ENCODE data around the gene KIR3DL2.
"Not testable (repeated sequence)": the region's sequence is repeated elsewhere in the genome, so short reads cannot be mapped to it uniquely, and the experiment has no call there.

The KIR3DL2 gene

GRCh38 chr19:54850061-54850640, at the start of gene KIR3DL2:
TSS of gene KIR3DL2 (plus strand) at chr19:54850443. CDS start at chr19:54850476, 33 bp downstream.
- not testable (repeated sequence) for DNase-seq

DNA sequence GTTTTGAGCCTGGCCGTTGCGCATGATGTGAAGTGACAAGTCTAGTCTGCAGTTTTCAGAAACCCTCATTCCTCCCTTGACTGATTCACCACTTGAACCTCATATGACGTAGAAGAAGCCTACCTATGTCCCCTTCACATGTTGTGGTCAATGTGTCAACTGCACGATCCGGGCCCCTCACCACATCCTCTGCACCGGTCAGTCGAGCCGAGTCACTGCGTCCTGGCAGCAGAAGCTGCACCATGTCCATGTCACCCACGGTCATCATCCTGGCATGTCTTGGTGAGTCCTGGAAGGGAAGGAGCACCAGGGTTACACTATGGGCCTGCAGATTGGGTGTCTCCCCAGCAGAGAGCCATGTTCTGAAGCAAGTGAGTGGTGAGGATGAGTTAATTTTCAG, 46.8 kb upstream of the KIR3DL2 start, which contains the start of gene KIR2DL4:
Gene KIR2DL4, plus strand, starts transcription at position 201 of the 400 bp plus-strand sequence. Its CDS starts 42 bp downstream, at position 243.
- DNase-seq = no peak

GRCh38 chr19:54804101-54804500, 46.1 kb upstream of the KIR3DL2 start:
- DNase-seq = no peak

- no peak for DNase-seq
These were observed 45.7 kb upstream of the KIR3DL2 start for GRCh38 chr19:54804571-54804970.

DNA sequence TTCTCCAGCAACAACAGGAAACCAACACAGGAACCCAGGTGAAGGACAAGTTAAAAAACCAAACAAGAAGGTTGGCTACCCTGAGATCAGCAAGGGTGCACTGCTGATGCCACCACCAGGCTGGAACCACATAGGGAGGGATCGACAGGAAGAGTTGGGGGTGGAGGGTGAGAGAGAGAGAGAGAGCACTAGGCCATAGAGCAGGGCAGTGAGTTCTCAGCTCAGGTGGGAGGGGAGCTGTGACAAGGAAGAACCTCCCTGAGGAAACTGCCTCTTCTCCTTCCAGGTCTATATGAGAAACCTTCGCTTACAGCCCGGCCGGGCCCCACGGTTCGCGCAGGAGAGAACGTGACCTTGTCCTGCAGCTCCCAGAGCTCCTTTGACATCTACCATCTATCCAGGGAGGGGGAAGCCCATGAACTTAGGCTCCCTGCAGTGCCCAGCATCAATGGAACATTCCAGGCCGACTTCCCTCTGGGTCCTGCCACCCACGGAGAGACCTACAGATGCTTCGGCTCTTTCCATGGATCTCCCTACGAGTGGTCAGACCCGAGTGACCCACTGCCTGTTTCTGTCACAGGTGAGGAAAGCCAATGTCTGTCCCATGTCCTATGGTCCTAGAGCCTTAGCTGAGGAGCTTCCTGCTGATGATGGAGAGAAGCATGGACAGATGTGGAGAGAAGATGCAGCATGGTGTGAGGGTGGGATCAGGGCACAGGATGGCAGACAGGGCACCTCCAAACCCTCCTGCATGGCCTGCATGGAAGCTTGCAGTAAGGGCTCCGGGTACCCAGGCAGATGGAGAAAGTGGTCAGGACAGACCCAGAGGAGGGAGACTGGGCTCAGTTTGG, 44.4 kb upstream of the KIR3DL2 start:
- no peak for DNase-seq

DNA sequence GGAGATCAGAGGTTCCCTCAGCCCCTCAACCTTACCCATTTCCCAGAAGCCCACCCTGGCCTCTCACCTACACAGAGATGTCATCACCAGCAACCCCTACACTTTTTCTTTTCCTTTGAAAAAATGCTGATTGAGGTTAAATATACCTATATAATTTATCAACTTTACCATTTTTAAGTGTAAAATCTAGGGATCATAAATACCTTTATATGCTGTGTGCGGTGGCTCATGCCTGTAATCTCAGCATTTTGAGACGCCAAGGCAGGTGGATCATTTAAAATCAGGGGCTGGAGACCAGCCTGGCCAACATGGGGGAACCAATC, 43.8 kb upstream of the KIR3DL2 start:
- no peak for DNase-seq

- not testable (repeated sequence) for DNase-seq
These were observed 35.7 kb upstream of the KIR3DL2 start for GRCh38 chr19:54814571-54814970.

DNA sequence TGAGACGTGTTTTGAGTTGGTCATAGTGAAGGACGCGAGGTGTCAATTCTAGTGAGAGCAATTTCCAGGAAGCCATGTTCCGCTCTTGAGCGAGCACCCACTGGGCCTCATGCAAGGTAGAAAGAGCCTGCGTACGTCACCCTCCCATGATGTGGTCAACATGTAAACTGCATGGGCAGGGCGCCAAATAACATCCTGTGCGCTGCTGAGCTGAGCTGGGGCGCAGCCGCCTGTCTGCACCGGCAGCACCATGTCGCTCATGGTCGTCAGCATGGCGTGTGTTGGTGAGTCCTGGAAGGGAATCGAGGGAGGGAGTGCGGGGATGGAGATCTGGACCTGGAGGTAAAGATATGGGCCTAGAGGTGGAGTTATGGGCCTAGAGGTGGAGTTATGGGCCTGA, 34.0 kb upstream of the KIR3DL2 start, which contains the start of gene KIR3DL1:
Gene KIR3DL1, plus strand, starts transcription at position 218 of the 400 bp plus-strand sequence.
- not testable (repeated sequence) for DNase-seq

GRCh38 chr19:54817670-54818536, 32.3 kb upstream of the KIR3DL2 start:
- no peak for DNase-seq

DNA sequence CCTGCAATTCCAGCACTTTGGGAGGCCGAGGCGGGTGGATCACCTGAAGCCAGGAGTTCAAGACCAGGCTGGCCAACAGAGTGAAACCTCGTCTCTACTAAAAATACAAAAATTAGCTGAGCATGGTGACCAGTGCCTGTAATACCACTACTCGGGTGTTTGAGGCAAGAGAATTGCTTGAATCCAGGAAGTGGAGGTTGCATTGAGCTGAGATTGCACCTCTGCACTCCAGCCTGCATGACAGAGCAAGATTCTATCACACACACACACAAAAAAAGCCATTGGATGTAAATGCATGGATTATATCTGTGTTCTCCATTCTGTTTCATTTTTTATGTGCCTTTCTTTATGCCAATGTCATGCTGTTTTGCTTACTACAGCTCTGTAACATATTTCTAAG, 25.8 kb upstream of the KIR3DL2 start:
- DNase-seq = not testable (repeated sequence)

- not testable (repeated sequence) for DNase-seq
These were observed 24.9 kb upstream of the KIR3DL2 start for GRCh38 chr19:54825326-54825725.

DNA sequence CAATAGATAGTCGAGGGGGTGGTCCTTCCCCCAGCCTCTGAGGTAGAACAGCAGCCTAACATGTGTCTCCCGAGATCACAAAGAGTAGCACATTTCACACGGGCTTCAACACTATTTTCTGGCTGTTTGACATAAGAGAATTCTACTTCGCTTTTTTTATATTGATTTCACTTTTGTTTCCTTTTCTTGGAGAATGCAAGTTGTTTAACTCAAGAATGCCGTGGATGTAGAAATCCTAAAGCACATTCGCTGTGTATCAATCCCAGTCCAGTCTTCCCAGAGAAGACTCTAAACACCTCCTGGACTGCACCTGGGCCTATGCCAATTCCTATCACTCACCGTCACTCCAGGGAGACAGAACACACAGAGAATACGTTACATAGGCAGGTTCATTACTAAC, 22.2 kb upstream of the KIR3DL2 start:
- not testable (repeated sequence) for DNase-seq

GRCh38 chr19:54832496-54832895, 17.7 kb upstream of the KIR3DL2 start, which contains the start of gene KIR2DS4:
TSS of gene KIR2DS4 (plus strand) at chr19:54832676.
- not testable (repeated sequence) for DNase-seq

DNA sequence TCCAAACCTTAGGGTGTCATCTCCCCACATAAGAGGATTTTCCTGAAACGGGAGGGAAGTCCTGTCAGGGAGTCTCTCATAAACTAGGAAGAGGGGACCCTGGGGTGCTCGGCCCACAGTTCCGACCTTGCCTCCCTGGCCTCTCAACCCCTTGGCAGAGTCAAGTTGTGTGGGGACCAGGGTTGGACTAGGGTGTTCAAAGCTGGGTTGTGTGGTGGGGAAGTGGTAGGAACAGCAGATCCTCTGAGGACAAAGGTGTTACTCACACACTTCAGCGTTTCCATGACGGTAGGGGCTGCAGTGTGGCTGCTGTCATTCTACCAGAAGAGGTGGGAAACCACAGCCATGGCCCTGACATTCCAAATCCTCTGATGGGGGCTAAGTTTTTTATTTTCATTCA, 15.1 kb upstream of the KIR3DL2 start:
- not testable (repeated sequence) for DNase-seq

- DNase-seq = not testable (repeated sequence)
These were observed 12.7 kb upstream of the KIR3DL2 start for GRCh38 chr19:54837522-54837921.

DNA sequence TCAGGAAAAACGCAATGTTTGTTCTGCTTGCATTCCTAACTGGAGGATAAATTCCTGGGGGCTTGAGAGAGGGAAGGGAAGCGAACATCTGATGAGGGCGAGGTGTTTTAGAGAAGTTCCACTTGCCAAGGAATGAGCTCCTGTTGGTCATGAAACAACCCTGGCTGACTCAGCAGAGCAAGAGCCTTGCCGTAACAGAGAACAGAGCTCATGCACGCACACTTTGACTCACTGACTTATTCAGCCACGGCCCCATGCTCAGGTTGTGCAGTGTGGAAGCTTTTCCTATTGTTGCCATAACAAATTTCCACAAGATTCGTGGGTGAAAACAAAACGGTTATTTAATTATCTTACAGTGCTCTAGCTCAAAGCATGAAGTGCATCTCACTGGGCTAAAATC, 7.1 kb upstream of the KIR3DL2 start:
- DNase-seq = not testable (repeated sequence)

GRCh38 chr19:54850930-54851329, 687 bp downstream of the KIR3DL2 start:
- DNase-seq = no peak

- DNase-seq = no peak
These were observed 1.1 kb downstream of the KIR3DL2 start for GRCh38 chr19:54851353-54851752.

DNA sequence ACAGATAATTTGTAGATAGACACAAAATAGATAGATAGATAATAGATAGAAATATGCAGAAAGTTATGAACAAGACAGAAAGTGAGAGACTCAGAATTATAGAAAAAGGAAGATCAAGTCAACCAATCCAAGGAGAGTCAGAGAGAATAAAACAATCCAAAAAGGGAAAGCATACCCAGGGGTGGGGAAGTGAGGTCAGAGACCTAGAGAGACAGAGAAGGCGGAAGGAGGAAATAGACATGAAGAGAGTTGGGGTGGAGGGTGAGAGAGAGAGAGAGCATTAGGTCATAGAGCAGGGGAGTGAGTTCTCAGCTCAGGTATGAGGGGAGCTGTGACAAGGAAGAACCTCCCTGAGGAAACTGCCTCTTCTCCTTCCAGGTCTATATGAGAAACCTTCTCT, 5.0 kb downstream of the KIR3DL2 start:
- not testable (repeated sequence) for DNase-seq

DNA sequence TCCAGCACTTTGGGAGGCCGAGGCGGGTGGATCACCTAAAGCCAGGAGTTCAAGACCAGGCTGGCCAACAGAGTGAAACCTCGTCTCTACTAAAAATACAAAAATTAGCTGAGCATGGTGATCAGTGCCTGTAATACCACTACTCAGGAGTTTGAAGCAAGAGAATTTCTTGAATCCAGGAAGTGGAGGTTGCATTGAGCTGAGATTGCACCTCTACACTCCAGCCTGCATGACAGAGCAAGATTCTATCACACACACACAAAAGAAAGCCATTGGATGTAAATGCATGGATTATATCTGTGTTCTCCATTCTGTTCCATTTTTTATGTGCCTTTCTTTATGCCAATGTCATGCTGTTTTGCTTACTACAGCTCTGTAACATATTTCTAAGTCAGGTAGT, 8.2 kb downstream of the KIR3DL2 start:
- DNase-seq = not testable (repeated sequence)

DNA sequence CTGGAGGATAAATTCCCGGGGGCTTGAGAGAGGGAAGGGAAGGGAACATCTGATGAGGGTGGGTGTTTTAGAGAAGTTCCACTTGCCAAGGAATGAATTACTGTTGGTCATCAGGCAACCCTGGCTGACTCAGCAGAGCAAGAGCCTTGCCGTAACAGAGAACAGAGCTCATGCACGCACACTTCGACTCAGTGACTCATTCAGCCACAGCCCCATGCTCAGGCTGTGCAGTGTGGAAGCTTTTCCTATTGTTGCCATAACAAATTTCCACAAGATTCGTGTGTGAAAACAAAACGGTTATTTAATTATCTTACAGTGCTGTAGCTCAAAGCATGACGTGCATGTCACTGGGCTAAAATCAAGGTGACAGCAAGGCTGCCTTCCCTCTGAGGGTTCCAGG, 9.2 kb downstream of the KIR3DL2 start:
- not testable (repeated sequence) for DNase-seq

GRCh38 chr19:54863459-54863858, 13.2 kb downstream of the KIR3DL2 start:
- not testable (repeated sequence) for DNase-seq

DNA sequence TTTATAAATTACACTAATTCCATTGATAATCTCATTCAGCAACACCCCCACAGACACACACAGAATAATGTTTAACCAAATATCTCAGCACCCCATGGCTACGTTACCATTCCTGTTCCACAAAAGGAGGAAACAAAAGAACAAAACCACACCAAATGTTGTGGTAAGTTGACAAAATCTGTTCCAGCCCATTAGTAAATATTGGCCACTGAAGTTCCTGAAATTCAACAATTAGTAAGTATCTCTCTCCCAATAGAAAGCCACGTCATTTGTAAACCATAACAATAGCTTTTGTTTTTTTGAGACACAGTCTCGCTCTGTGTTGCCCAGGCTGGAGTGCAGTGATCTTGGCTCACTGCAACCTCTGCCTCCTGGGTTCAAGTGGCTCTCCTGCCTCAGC, 21.5 kb downstream of the KIR3DL2 start:
- no peak for DNase-seq
